Dermis microvascular lymphatic vessel endothelial cell (primary cell): ENCODE measurements around the gene ZNF789. TPM values are rescaled to one million over a fixed set of nuclear protein-coding genes. Genes with fewer than 3 reads are reported as not detected.

Source experiments
- DNase-seq, 2 donors: peaks; one replicate each; pipeline versions ENCODE4 v3.0.0 to v3.0.0-alpha.2; 2010; ENCODE audit warnings: low read depth in 2 of 2
- total RNA-seq: library from RNA; depleted of rRNA; stranded (reverse); fragments of >200 nt; gene quantifications from 2 replicates; pipeline ENCODE4 v1.2.1, GENCODE V29; 2014

Gene ZNF789
- total RNA-seq, 1 donor from 2014 or later: 4.7 TPM

- no peak for DNase-seq
Measured at GRCh38 chr7:99504281-99504602, 31.6 kb downstream of the ZNF789 start.

GRCh38 chr7:99504603-99505323, 32.1 kb downstream of the ZNF789 start, which contains the start of gene ZKSCAN5:
Gene ZKSCAN5 (plus strand): TSS chr7:99504662. CDS start chr7:99506045, 1,383 bp downstream.
- DNase-seq: peak; percentile 89 to 98

- DNase-seq: no peak
Measured at GRCh38 chr7:99505324-99505662, 32.6 kb downstream of the ZNF789 start.

- DNase-seq: no peak
Measured at GRCh38 chr7:99514050-99514449, 41.4 kb downstream of the ZNF789 start.

- DNase-seq: no peak
Measured at GRCh38 chr7:99521399-99521798, 48.7 kb downstream of the ZNF789 start.

- peak in 1 of 2 donors; percentile 19 for DNase-seq
Measured at GRCh38 chr7:99525713-99526440, 53.2 kb downstream of the ZNF789 start.

GRCh38 chr7:99531354-99531765, 58.7 kb downstream of the ZNF789 start:
- DNase-seq: no peak

GRCh38 chr7:99535667-99536066, 63.0 kb downstream of the ZNF789 start:
- no peak for DNase-seq

Other genes with a start within 250 kb of the ZNF789 start
- under 0.01 and 0.13 TPM in 2 replicates for gene MYH16, start 200.1 kb upstream of the ZNF789 start, total RNA-seq
- 164 and 185 TPM in 2 replicates for gene ARPC1A, start 147.0 kb upstream of the ZNF789 start, total RNA-seq
- 477 and 516 TPM in 2 replicates for gene ARPC1B, start 98.2 kb upstream of the ZNF789 start, total RNA-seq
- 15.3 and 20.1 TPM in 2 replicates for gene PDAP1, start 64.3 kb upstream of the ZNF789 start, total RNA-seq
- gene BUD31, start 63.9 kb upstream of the ZNF789 start, total RNA-seq: 53.4 and 75.5 TPM in 2 replicates
- gene PTCD1, start 34.1 kb upstream of the ZNF789 start, total RNA-seq: 3.7 and 5.3 TPM in 2 replicates
- 22.0 and 26.7 TPM in 2 replicates for gene CPSF4, start 33.9 kb upstream of the ZNF789 start, total RNA-seq
- 206 and 350 TPM in 2 replicates for gene ATP5MF, start 6.7 kb upstream of the ZNF789 start, total RNA-seq
- 19.4 and 24.1 TPM in 2 replicates for gene ZNF394, start 27.4 kb downstream of the ZNF789 start, total RNA-seq
- 7.2 and 8.0 TPM in 2 replicates for gene ZKSCAN5, start 31.8 kb downstream of the ZNF789 start, total RNA-seq
- gene FAM200A, start 79.2 kb downstream of the ZNF789 start, total RNA-seq: 3.7 and 4.7 TPM in 2 replicates
- 4.0 and 8.5 TPM in 2 replicates for gene ZNF655, start 85.8 kb downstream of the ZNF789 start, total RNA-seq
- gene TMEM225B, start 125.4 kb downstream of the ZNF789 start, total RNA-seq: 0.13 and 0.25 TPM in 2 replicates
- gene ZSCAN25, start 144.1 kb downstream of the ZNF789 start, total RNA-seq: 9.4 and 12.3 TPM in 2 replicates
- gene CYP3A5, start 207.1 kb downstream of the ZNF789 start, total RNA-seq: not detected in 2 replicates